ENCODE data around the gene PFN1.

DNA sequence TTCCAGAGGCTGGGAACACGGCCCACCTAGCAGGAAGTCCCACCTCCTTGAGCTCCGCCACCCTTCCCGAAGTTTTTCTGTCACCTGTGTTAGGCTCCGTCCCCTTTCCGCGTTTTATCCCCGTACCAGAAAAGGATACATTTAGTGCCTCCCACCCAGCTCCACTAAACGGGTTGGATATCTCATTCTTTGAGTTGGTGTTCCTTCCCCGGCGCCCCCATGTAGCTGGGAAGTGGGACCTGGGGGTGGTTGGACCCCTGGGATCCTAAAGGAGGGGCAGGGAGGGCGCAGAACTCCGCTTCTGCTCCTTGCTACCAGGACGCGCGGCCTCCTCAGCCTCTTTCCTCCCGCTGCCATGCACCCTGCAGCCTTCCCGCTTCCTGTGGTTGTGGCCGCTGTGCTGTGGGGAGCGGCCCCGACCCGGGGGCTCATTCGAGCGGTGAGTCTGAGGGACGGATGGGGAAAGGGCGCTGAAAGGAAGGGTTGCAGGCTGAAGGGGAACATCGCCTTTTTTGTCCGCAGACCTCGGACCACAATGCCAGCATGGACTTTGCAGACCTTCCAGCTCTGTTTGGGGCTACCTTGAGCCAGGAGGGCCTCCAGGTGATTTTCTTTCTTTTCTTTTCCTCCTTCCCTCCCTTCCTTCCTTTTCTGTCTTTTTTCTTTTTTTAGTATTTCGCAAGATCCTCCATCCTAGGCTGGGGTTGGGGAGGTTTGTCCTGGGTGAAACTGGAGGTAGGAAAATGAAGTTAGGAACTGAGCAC, 7.6 kb downstream of the PFN1 start:
- TF ChIP-seq, protein P1, sequence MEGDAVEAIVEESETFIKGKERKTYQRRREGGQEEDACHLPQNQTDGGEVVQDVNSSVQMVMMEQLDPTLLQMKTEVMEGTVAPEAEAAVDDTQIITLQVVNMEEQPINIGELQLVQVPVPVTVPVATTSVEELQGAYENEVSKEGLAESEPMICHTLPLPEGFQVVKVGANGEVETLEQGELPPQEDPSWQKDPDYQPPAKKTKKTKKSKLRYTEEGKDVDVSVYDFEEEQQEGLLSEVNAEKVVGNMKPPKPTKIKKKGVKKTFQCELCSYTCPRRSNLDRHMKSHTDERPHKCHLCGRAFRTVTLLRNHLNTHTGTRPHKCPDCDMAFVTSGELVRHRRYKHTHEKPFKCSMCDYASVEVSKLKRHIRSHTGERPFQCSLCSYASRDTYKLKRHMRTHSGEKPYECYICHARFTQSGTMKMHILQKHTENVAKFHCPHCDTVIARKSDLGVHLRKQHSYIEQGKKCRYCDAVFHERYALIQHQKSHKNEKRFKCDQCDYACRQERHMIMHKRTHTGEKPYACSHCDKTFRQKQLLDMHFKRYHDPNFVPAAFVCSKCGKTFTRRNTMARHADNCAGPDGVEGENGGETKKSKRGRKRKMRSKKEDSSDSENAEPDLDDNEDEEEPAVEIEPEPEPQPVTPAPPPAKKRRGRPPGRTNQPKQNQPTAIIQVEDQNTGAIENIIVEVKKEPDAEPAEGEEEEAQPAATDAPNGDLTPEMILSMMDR (IDR thresholded peaks at IDR 0.05; ENCODE audit: poor library complexity) = no peak
- TF ChIP-seq EZH2phosphoT487 (IDR thresholded peaks at IDR 0.05; ENCODE audit: low read depth, severe bottlenecking, unreplicated experiment) = no peak
